HG03045 (cell line): Measurements from ENCODE around the gene RYR1.
"Not testable (repeated sequence)": the region's sequence is repeated elsewhere in the genome, so short reads cannot be mapped to it uniquely, and the experiment has no call there.

ENCODE experiments used
- ATAC-seq: cut with Tn5 transposase; IDR thresholded peaks from one replicate; pipeline ENCODE4 v1.9.1; 2021; ENCODE audit warnings: mild to moderate bottlenecking, moderate library complexity; ENCODE audit not compliant: unreplicated experiment

RYR1 gene

GRCh38 chr19:38559428-38560401, 126.2 kb downstream of the RYR1 start:
- peak; percentile 59 for ATAC-seq

DNA sequence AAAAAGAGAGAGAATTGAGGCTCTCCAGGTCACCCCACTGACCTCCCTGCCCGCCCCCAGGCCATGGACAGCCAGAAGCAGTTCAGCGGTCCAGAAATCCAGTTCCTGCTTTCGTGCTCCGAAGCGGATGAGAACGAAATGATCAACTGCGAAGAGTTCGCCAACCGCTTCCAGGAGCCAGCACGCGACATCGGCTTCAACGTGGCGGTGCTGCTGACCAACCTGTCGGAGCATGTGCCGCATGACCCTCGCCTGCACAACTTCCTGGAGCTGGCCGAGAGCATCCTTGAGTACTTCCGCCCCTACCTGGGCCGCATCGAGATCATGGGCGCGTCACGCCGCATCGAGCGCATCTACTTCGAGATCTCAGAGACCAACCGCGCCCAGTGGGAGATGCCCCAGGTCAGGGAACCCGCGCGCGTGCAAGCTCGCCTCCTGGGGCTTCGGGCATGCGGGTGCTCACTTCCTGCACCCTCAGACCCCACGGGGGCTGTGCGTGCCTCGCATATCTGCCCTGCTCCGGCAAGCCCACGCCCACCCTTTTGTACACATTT, 127.6 kb downstream of the RYR1 start:
- ATAC-seq = no peak

DNA sequence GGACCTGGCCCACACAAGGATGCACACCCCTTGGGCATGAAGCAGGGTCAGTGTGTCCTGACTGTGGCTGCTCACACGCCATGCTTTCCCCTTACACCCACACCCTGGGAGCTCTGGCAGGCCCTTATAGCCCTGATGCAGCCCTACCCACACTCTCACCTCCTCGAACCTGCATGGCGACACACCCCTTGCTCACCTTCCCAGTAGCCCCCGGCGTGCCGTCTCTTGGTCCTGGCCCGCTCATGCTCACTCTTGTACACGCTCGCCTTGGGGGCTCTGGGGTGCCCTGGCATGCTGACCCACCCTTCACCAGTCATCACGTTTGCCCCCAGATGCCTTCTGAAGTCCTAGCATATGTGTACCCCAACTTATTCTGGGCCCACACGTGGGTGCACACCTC, 128.2 kb downstream of the RYR1 start:
- ATAC-seq = no peak

DNA sequence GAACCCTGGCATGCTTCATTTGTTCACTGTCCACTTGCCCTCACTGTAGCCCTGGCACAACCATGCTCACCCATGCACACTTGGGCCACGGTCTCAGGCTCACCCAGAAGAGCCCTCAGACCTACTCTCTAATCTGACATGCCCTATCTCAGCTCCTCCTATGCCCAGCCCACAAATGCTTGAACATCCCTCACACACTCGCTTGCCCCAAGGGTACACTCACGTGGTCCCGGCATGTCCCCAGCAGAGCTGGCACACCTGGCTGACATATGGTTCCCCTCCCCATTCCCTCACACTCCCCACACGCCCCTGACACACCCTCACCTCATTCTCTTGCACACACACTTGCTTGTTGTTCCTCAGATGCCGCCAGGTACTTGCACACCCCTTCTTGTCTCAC, 128.6 kb downstream of the RYR1 start:
- no peak for ATAC-seq

DNA sequence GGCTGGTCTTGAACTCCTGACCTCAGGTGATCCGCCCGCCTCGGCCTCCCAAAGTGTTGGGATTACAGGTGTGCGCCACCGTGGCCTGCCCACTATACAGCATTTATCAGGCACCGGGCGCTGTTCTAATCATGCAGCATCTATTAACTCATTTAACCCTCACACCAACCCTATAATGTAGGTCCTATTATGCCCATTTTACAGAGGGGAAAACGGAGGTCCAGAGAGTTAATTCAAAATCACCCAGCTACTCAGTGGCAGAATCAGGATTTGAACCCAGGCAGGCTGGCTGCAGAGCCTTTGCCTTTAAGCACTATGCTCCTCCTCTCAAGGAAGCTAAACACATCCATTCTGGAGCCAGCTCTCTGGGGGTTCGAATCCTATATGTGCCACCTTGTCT, 130.0 kb downstream of the RYR1 start:
- no peak for ATAC-seq

GRCh38 chr19:38564981-38565690, 131.6 kb downstream of the RYR1 start:
- ATAC-seq = no peak

DNA sequence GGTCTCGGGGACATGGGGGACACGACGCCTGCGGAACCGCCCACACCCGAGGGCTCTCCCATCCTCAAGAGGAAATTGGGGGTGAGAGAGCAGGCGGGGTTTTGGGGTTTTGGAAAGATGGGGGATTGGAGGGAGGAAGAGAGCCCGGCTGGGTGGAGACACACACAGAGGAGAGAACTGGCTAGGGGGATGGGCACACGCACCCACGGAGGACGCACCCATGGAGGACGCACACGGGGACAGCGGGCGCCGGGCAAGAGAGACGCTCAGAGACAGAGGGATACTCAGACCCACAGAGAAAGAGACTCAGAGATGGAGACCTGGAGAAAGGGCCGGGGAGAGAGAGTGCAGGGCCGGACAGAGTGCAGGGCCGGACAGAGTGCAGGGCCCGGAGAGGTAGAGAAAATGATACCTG, 132.2 kb downstream of the RYR1 start:
- ATAC-seq = no peak

GRCh38 chr19:38569368-38569983, 136.0 kb downstream of the RYR1 start:
- ATAC-seq = no peak

- ATAC-seq = no peak
Measured at GRCh38 chr19:38571682-38572081, 138.2 kb downstream of the RYR1 start.

- ATAC-seq = no peak
Measured at GRCh38 chr19:38577826-38578225, 144.3 kb downstream of the RYR1 start.

- ATAC-seq = not testable (repeated sequence)
Measured at GRCh38 chr19:38579304-38579703, 145.8 kb downstream of the RYR1 start.

- no peak for ATAC-seq
Measured at GRCh38 chr19:38580080-38580479, 146.6 kb downstream of the RYR1 start.

- peak; percentile 62 for ATAC-seq
Measured at GRCh38 chr19:38583219-38583984, 149.9 kb downstream of the RYR1 start.

DNA sequence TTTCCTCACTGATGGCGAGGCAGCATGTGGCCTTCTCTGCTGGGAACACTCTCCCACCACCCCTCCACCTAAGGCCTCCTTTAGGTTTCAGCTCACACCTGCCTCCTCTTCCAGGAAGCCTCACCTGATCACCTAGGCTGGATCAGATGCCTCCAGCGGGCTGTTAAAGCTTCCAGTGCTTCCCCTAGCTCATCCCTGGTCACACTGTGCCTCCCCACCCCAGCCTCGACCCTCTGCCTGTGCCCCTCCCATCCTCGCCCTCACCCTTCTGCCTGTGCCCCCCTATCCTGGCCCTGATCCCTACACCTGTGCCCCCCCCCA, 150.5 kb downstream of the RYR1 start:
- no peak for ATAC-seq

GRCh38 chr19:38587562-38587961, 154.1 kb downstream of the RYR1 start:
- ATAC-seq = no peak

GRCh38 chr19:38588041-38588440, 154.6 kb downstream of the RYR1 start:
- no peak for ATAC-seq

DNA sequence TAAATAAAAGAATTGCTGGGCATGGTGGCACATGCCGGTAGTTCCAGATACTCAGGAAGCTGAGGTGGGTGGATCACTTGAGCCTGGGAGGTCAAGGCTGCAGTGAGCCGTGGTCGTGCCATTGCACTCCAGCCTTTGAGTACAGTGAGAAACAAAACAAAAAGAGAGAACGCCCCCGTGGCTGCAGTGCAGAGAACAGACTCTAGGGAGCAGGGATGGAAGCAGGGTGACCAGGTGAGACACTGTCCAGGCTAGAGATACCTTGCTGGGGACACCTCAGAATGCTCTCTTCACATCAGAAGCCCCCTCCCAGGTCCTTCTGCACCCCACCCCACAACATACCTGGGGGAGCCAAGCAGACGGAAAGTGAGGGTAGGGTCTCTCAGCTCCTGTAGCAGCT, 159.4 kb downstream of the RYR1 start:
- no peak for ATAC-seq

DNA sequence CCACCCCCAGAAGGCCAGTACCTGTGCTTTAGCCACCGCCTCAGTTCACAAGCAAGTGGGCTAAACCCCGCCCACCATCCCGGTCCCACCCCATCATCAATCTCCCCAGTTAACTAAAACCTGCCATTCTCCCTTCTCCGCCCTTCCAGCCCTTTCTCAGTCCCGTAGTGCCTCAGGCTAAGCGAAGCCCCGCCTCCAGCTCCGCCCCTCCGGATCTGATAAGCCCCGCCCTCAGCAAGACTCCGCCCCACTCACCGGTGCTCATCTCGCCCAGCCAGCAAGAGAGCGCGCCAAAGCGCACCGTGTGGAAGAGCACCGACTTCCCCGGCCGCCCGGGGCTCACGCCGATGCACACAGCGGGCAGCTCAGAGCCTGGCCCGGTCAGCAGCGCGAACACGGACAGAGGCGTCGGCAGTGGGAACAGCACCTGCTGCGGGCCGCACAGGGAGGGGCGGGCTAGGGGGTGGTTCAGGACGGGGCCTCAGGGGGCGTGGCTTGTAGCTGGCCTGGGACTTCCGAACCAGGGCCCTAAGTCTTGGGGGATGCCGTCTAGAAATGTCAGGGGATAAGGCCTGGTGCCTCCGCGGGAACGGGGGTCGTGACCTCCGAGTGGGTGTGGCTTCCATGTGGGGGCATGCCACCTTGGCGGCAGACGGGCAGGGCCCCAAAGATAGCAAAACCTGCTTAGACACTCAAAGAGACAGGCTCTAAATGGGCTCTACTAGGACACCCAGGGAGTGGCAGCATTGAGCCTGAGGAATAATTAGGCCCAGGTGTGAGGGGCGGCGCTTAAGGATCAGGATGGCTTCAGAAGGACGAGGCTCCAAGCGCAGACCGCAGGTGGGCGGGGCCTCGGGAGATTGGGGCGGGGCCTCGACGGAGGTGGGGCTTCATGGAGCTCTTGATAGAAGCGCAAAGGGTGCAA, 162.8 kb downstream of the RYR1 start:
- no peak for ATAC-seq

DNA sequence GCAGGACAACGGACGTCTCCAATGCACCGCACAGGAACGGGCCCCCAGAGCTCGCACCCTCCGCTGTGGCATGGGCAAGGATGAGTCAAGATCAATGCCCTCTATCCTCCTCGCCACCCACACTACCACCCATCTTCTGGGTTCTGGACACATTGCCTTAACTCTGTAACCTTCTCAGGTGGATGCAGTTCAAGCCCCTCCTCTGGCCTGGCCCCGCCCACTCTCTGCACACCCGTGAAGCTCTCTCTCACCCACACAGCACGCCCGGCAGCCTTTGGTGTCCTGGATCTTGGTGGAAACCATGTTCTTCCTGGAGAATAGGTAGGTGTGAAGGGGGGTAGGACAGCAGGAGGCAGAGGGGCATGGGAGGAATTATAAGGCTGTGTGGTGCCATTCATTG, 163.6 kb downstream of the RYR1 start:
- ATAC-seq = no peak

DNA sequence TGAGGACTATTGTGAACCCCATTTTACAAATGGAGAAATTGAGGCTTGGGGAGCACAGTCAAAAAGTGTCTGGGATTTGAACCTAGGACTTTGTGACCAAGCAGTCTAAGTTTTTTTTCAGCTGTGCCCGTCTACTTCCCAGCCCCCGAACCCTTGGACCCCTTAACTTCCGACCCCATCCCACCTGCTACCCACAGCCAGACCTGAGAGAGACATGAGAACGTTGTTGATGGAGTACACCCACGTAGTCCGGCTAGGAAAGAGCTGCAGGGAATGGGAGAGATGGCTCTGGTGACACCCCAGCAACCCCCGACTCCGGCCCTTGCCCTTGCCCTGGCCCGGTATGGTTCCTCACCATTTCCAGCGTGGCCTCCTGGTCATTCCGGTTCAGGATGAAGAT, 166.2 kb downstream of the RYR1 start:
- no peak for ATAC-seq
